DOHH2 (cell line): Measurements from ENCODE around the gene ZBTB9.
A peak's percentile ranks its signal among the peaks of the same experiment; 100 is the strongest.

Source experiments
- H3F3A ChIP-seq: fragments of 200-600 bp; sonication (generic), shearing (Covaris generic); 2 replicates; pipeline ENCODE4 v1.6.0; 2016; ENCODE audit warnings: antibody characterized with exemption, mild to moderate bottlenecking; ENCODE audit not compliant: control insufficient read depth, insufficient read depth
- H3K27ac ChIP-seq: fragments of 200-600 bp; sonication (generic); 2 replicates; pipeline ENCODE4 v1.5.1; 2014; ENCODE audit warnings: low read depth, mild to moderate bottlenecking, low read length, moderate library complexity
- H3K27me3 ChIP-seq: fragments of 200-600 bp; sonication (generic); 2 replicates; pipeline ENCODE4 v1.6.1; 2014; ENCODE audit warnings: mild to moderate bottlenecking, low read length, mixed read lengths; ENCODE audit not compliant: control insufficient read depth
- H3K36me3 ChIP-seq: fragments of 200-600 bp; sonication (generic); 2 replicates; pipeline ENCODE4 v1.6.1; 2014; ENCODE audit warnings: mild to moderate bottlenecking, low read length, moderate library complexity, mixed read lengths; ENCODE audit not compliant: control insufficient read depth
- H3K4me1 ChIP-seq: fragments of 200-600 bp; sonication (generic); 2 replicates; pipeline ENCODE4 v1.6.1; 2014; ENCODE audit warnings: mild to moderate bottlenecking, low read length, mixed read lengths; ENCODE audit not compliant: control insufficient read depth
- H3K4me2 ChIP-seq: fragments of 200-600 bp; sonication (generic); 2 replicates; pipeline ENCODE4 v1.6.0; 2014; ENCODE audit warnings: mild to moderate bottlenecking, low read length, moderate library complexity
- H3K4me3 ChIP-seq: fragments of 200-600 bp; sonication (generic); 2 replicates; pipeline ENCODE4 v1.5.1; 2014; ENCODE audit warnings: mild to moderate bottlenecking, low read length, mixed read lengths
- H3K79me2 ChIP-seq: fragments of 200-600 bp; sonication (generic); 2 replicates; pipeline ENCODE4 v1.6.1; 2014; ENCODE audit warnings: mild to moderate bottlenecking, low read length, mixed read lengths; ENCODE audit not compliant: control insufficient read depth
- H3K9me2 ChIP-seq: fragments of 200-600 bp; sonication (generic); replicated peaks from 2 replicates; pipeline ENCODE4 v1.6.1; 2014; ENCODE audit warnings: mild to moderate bottlenecking, low read length, mixed read lengths; ENCODE audit not compliant: control insufficient read depth
- H3K9me3 ChIP-seq: fragments of 200-600 bp; sonication (generic); 2 replicates; pipeline ENCODE4 v1.6.1; 2014; ENCODE audit warnings: antibody characterized with exemption, low read length, mixed read lengths; ENCODE audit not compliant: control insufficient read depth, insufficient read depth
- H4K20me1 ChIP-seq: fragments of 200-600 bp; sonication (generic); 2 replicates; pipeline ENCODE4 v1.6.0; 2014; ENCODE audit warnings: low read depth, mild to moderate bottlenecking, antibody characterized with exemption, low read length, moderate library complexity; ENCODE audit not compliant: control insufficient read depth, insufficient read depth
- CTCF ChIP-seq: fragments of 200-600 bp; sonication (generic); IDR thresholded peaks from one replicate; pipeline ENCODE4 v1.5.1; 2014; ENCODE audit warnings: antibody characterized with exemption, mild to moderate bottlenecking, low read depth, low read length; ENCODE audit not compliant: poor library complexity, severe bottlenecking
- EZH2phosphoT487 ChIP-seq: fragments of 200-600 bp; sonication (generic); IDR thresholded peaks from 2 replicates; pipeline ENCODE4 v1.6.1; 2017; ENCODE audit warnings: borderline replicate concordance, mild to moderate bottlenecking, antibody characterized with exemption, low read length, moderate library complexity, mixed read lengths

Gene ZBTB9

GRCh38 chr6:33418690-33419291 lies 35.6 kb upstream of the ZBTB9 start:
- peaks cover 5% of the 10 kb centered on the region; the same call in 1 of the 2 replicates for H3K27me3 ChIP-seq
- peak overlapping the region; percentile 74 for H3K4me3 ChIP-seq
- peaks cover 13% of the 10 kb centered on the region for H3F3A ChIP-seq
- no peaks in the 10 kb centered on the region; the same call in 1 of the 2 replicates for H4K20me1 ChIP-seq
- no peak for TF ChIP-seq CTCF
- H3K79me2 ChIP-seq, result peaks cover 30% of the 10 kb centered on the region
- peak overlapping the region; percentile 69 for H3K27ac ChIP-seq
- peak overlapping the region; percentile 87 for H3K4me2 ChIP-seq
- no peaks in the 10 kb centered on the region for H3K9me3 ChIP-seq
- H3K9me2 ChIP-seq, result no peaks in the 10 kb centered on the region
- peaks cover 27% of the 10 kb centered on the region for H3K36me3 ChIP-seq
- peaks cover 48% of the 10 kb centered on the region for H3K4me1 ChIP-seq

GRCh38 chr6:33419580-33420490 lies 34.5 kb upstream of the ZBTB9 start, which contains the start of gene SYNGAP1:
Gene SYNGAP1, plus strand, starts transcription at chr6:33420065. Its CDS starts 200 bp downstream, at chr6:33420265.
- Histone ChIP-seq H3F3A (peaks cover 6% of the 10 kb centered on the region; the same call in 1 of the 2 replicates), H3K9me2 (no peaks in the 10 kb centered on the region), H3K27ac (peak within 1 kb of the TSS; percentile 69), H4K20me1 (no peaks in the 10 kb centered on the region; the same call in 1 of the 2 replicates), H3K27me3 (peaks cover 5% of the 10 kb centered on the region; the same call in 1 of the 2 replicates), H3K4me3 (peak within 1 kb of the TSS; percentile 74), H3K4me2 (peak within 1 kb of the TSS; percentile 87), H3K9me3 (no peaks in the 10 kb centered on the region), H3K4me1 (peaks cover 45% of the 10 kb centered on the region), H3K36me3 (peaks cover 19% of the 10 kb centered on the region), H3K79me2 (peaks cover 34% of the 10 kb centered on the region)
- no peak for TF ChIP-seq CTCF
- no peak for TF ChIP-seq EZH2phosphoT487

- Histone ChIP-seq H3K36me3 (peaks cover 10% of the 10 kb centered on the region), H3K27me3 (peaks cover 5% of the 10 kb centered on the region; the same call in 1 of the 2 replicates), H3K27ac (no peak overlapping the region), H3K4me3 (0 out of 2 replicates have a peak overlapping the region, but pooled peaks have one; percentile 34), H3K9me2 (no peaks in the 10 kb centered on the region), H3K4me2 (peak overlapping the region; percentile 31; the same call in 1 of the 2 replicates), H3K9me3 (no peaks in the 10 kb centered on the region), H3K4me1 (peaks cover 41% of the 10 kb centered on the region), H3F3A (peaks cover 5% of the 10 kb centered on the region; the same call in 1 of the 2 replicates), H3K79me2 (peaks cover 31% of the 10 kb centered on the region), H4K20me1 (no peaks in the 10 kb centered on the region; the same call in 1 of the 2 replicates)
- TF ChIP-seq EZH2phosphoT487, result no peak
Measured at GRCh38 chr6:33420491-33421343, 33.7 kb upstream of the ZBTB9 start.
